SK-N-SH treated with all-trans-retinoic acid at 6 μM for 48 hours (cell line): ENCODE data around the gene GTF2H4.

Experiments used
- ATAC-seq: fragments of 200-7000 bp; cut with Tn5 transposase; 3 replicates; pipeline ENCODE4 v1.9.1; 2020; ENCODE audit warnings: mild to moderate bottlenecking, moderate library complexity
- CSDC2 ChIP-seq: fragments of 250-450 bp; sonication (Bioruptor Pico); IDR thresholded peaks from 2 replicates; pipeline ENCODE4 v1.5.0; 2020; ENCODE audit warnings: mild to moderate bottlenecking, moderate library complexity
- ESRRG ChIP-seq: fragments of 250-450 bp; sonication (Bioruptor Pico); IDR thresholded peaks from 2 replicates; pipeline ENCODE4 v1.6.1; 2021; ENCODE audit warnings: mild to moderate bottlenecking
- GLIS3 ChIP-seq: fragments of 250-450 bp; sonication (Bioruptor Pico); IDR thresholded peaks from 2 replicates; pipeline ENCODE4 v1.5.0; 2020; ENCODE audit warnings: mild to moderate bottlenecking, moderate library complexity
- ISL1 ChIP-seq: fragments of 250-450 bp; sonication (Bioruptor Pico); IDR thresholded peaks from 2 replicates; pipeline ENCODE4 v2.1.2; 2022; ENCODE audit warnings: mild to moderate bottlenecking, moderate library complexity
- OSR1 ChIP-seq: fragments of 250-450 bp; sonication (Bioruptor Pico); IDR thresholded peaks from 2 replicates; pipeline ENCODE4 v1.8.0; 2022; ENCODE audit warnings: moderate library complexity, mild to moderate bottlenecking, inconsistent platforms
- PPARA ChIP-seq: fragments of 250-450 bp; sonication (Bioruptor Pico); IDR thresholded peaks from 2 replicates; pipeline ENCODE4 v1.5.0; 2020; ENCODE audit warnings: mild to moderate bottlenecking, borderline replicate concordance
- RARB ChIP-seq: fragments of 250-450 bp; sonication (Bioruptor Pico); IDR thresholded peaks from 2 replicates; pipeline ENCODE4 v1.8.0; 2021; ENCODE audit warnings: mild to moderate bottlenecking, moderate library complexity
- SNAI2 ChIP-seq: fragments of 250-450 bp; sonication (Bioruptor Pico); IDR thresholded peaks from 2 replicates; pipeline ENCODE4 v1.5.0; 2020; ENCODE audit warnings: mild to moderate bottlenecking, moderate library complexity
- TOX ChIP-seq: fragments of 250-450 bp; sonication (Bioruptor Pico); IDR thresholded peaks from 2 replicates; pipeline ENCODE4 v1.8.0; 2021; ENCODE audit warnings: mild to moderate bottlenecking, moderate library complexity, borderline replicate concordance
- ZFP3 ChIP-seq: fragments of 250-450 bp; sonication (Bioruptor Pico); IDR thresholded peaks from 2 replicates; pipeline ENCODE4 v1.5.0; 2020; ENCODE audit warnings: mild to moderate bottlenecking, moderate library complexity
- ZFP30 ChIP-seq: fragments of 450-650 bp; formaldehyde crosslinking; IDR thresholded peaks from 2 replicates; pipeline ENCODE4 v1.5.0; 2022; ENCODE audit warnings: mild to moderate bottlenecking, moderate library complexity
- ZNF70 ChIP-seq: fragments of 450-650 bp; formaldehyde crosslinking; IDR thresholded peaks from 2 replicates; pipeline ENCODE4 v1.5.0; 2020; ENCODE audit warnings: mild to moderate bottlenecking, moderate library complexity
- TF ChIP-seq, protein P1 (sequence below): fragments of 250-450 bp; sonication (Bioruptor Pico); IDR thresholded peaks from 2 replicates; pipeline ENCODE4 v1.8.0; 2020; ENCODE audit warnings: mild to moderate bottlenecking, moderate library complexity, borderline replicate concordance
- TF ChIP-seq, protein P2 (sequence below): fragments of 250-450 bp; sonication (Bioruptor Pico); IDR thresholded peaks from 2 replicates; pipeline ENCODE4 v1.5.0; 2020; ENCODE audit warnings: mild to moderate bottlenecking, moderate library complexity
- TF ChIP-seq, protein P3 (sequence below): fragments of 250-450 bp; sonication (Bioruptor Pico); IDR thresholded peaks from 2 replicates; pipeline ENCODE4 v1.8.0; 2021; ENCODE audit warnings: low read depth, mild to moderate bottlenecking, moderate library complexity, borderline replicate concordance
- TF ChIP-seq, protein P4 (sequence below): fragments of 250-450 bp; sonication (Bioruptor Pico); IDR thresholded peaks from 2 replicates; pipeline ENCODE4 v1.5.1; 2020; ENCODE audit warnings: low read depth, mild to moderate bottlenecking, moderate library complexity
- TF ChIP-seq, protein P5 (sequence below): fragments of 250-450 bp; sonication (Bioruptor Pico); IDR thresholded peaks from 2 replicates; pipeline ENCODE4 v1.5.1; 2021; ENCODE audit warnings: mild to moderate bottlenecking, moderate library complexity

Gene GTF2H4

DNA sequence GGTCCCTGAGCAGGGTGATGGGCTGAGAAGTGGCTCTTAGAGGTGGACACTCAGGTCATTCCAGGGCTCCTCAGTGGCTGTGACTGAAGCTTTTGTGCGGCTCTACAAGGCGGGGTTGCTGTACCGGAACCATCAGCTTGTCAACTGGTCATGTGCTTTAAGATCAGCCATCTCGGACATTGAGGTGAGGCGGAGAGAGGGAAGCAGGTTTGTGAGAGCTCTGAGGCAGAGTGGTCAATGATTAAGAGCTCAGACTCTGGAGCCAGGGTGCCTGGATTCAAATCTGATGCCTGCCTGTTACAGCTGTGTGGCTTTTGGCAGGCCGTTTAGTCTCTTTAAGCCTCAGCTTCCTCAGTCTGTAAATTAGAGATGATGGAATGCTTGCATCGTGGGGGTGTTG is 9.0 kb downstream of the GTF2H4 start:
- TF ChIP-seq, protein P1, sequence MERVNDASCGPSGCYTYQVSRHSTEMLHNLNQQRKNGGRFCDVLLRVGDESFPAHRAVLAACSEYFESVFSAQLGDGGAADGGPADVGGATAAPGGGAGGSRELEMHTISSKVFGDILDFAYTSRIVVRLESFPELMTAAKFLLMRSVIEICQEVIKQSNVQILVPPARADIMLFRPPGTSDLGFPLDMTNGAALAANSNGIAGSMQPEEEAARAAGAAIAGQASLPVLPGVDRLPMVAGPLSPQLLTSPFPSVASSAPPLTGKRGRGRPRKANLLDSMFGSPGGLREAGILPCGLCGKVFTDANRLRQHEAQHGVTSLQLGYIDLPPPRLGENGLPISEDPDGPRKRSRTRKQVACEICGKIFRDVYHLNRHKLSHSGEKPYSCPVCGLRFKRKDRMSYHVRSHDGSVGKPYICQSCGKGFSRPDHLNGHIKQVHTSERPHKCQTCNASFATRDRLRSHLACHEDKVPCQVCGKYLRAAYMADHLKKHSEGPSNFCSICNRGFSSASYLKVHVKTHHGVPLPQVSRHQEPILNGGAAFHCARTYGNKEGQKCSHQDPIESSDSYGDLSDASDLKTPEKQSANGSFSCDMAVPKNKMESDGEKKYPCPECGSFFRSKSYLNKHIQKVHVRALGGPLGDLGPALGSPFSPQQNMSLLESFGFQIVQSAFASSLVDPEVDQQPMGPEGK (CRISPR knock-in tag), result no peak
- TF ChIP-seq SNAI2 (CRISPR knock-in tag) (no peak), GLIS3 (CRISPR knock-in tag) (no peak), RARB (CRISPR knock-in tag) (no peak), TOX (CRISPR knock-in tag) (no peak), ZNF70 (CRISPR knock-in tag) (no peak), CSDC2 (CRISPR knock-in tag) (no peak), ZFP30 (CRISPR knock-in tag) (no peak), ZFP3 (CRISPR knock-in tag) (no peak)
- TF ChIP-seq, protein P2, sequence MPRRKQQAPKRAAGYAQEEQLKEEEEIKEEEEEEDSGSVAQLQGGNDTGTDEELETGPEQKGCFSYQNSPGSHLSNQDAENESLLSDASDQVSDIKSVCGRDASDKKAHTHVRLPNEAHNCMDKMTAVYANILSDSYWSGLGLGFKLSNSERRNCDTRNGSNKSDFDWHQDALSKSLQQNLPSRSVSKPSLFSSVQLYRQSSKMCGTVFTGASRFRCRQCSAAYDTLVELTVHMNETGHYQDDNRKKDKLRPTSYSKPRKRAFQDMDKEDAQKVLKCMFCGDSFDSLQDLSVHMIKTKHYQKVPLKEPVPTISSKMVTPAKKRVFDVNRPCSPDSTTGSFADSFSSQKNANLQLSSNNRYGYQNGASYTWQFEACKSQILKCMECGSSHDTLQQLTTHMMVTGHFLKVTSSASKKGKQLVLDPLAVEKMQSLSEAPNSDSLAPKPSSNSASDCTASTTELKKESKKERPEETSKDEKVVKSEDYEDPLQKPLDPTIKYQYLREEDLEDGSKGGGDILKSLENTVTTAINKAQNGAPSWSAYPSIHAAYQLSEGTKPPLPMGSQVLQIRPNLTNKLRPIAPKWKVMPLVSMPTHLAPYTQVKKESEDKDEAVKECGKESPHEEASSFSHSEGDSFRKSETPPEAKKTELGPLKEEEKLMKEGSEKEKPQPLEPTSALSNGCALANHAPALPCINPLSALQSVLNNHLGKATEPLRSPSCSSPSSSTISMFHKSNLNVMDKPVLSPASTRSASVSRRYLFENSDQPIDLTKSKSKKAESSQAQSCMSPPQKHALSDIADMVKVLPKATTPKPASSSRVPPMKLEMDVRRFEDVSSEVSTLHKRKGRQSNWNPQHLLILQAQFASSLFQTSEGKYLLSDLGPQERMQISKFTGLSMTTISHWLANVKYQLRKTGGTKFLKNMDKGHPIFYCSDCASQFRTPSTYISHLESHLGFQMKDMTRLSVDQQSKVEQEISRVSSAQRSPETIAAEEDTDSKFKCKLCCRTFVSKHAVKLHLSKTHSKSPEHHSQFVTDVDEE, result no peak
- TF ChIP-seq, protein P3, sequence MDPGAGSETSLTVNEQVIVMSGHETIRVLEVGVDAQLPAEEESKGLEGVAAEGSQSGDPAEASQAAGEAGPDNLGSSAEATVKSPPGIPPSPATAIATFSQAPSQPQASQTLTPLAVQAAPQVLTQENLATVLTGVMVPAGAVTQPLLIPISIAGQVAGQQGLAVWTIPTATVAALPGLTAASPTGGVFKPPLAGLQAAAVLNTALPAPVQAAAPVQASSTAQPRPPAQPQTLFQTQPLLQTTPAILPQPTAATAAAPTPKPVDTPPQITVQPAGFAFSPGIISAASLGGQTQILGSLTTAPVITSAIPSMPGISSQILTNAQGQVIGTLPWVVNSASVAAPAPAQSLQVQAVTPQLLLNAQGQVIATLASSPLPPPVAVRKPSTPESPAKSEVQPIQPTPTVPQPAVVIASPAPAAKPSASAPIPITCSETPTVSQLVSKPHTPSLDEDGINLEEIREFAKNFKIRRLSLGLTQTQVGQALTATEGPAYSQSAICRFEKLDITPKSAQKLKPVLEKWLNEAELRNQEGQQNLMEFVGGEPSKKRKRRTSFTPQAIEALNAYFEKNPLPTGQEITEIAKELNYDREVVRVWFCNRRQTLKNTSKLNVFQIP, result no peak
- ATAC-seq, result no peak

DNA sequence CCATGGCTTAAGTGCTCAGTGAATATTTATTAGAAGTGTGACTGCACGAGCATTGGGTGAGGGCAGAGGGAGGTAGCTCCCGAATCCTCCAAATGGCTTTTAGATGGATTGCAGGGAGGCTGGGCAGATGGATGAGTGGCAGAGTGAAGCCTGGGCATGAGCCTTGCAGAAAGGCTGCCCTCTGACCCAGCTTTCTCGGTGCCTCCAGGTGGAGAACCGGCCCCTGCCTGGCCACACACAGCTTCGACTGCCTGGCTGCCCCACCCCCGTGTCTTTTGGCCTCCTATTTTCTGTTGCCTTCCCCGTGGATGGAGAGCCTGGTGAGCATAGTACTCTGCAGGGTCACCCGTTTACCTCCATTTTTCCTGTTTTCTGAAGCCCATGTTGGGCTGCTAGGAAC is 9.5 kb downstream of the GTF2H4 start:
- TF ChIP-seq PPARA (CRISPR knock-in tag) (no peak), ZFP30 (CRISPR knock-in tag) (no peak), SNAI2 (CRISPR knock-in tag) (no peak), ZFP3 (CRISPR knock-in tag) (no peak), TOX (CRISPR knock-in tag) (no peak), ISL1 (CRISPR knock-in tag) (no peak), ESRRG (CRISPR knock-in tag) (no peak), OSR1 (no peak), RARB (CRISPR knock-in tag) (no peak), GLIS3 (CRISPR knock-in tag) (no peak)
- TF ChIP-seq, protein P3, result no peak
- TF ChIP-seq, protein P4, sequence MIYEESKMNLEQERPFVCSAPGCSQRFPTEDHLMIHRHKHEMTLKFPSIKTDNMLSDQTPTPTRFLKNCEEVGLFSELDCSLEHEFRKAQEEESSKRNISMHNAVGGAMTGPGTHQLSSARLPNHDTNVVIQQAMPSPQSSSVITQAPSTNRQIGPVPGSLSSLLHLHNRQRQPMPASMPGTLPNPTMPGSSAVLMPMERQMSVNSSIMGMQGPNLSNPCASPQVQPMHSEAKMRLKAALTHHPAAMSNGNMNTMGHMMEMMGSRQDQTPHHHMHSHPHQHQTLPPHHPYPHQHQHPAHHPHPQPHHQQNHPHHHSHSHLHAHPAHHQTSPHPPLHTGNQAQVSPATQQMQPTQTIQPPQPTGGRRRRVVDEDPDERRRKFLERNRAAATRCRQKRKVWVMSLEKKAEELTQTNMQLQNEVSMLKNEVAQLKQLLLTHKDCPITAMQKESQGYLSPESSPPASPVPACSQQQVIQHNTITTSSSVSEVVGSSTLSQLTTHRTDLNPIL (CRISPR knock-in tag), result no peak
- no peak for ATAC-seq

DNA sequence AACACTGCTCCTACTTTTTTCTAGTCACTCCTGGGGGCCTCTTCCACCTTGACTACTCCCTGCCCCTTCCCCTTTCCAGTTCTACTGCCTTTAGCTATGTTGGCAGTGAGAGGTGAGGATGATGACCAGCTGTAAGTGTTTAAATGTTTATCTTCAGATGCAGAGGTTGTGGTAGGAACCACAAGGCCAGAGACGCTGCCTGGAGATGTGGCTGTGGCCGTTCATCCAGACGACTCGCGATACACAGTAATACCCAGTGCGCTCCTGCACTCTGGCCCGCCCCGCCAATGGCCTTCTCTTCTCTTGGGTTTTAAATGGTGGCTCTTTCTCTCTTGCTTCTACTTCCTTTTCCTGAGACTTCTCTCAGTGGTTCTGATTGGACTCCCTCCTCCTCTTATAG is 10.7 kb downstream of the GTF2H4 start:
- TF ChIP-seq, protein P5, sequence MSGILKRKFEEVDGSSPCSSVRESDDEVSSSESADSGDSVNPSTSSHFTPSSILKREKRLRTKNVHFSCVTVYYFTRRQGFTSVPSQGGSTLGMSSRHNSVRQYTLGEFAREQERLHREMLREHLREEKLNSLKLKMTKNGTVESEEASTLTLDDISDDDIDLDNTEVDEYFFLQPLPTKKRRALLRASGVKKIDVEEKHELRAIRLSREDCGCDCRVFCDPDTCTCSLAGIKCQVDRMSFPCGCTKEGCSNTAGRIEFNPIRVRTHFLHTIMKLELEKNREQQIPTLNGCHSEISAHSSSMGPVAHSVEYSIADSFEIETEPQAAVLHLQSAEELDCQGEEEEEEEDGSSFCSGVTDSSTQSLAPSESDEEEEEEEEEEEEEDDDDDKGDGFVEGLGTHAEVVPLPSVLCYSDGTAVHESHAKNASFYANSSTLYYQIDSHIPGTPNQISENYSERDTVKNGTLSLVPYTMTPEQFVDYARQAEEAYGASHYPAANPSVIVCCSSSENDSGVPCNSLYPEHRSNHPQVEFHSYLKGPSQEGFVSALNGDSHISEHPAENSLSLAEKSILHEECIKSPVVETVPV (CRISPR knock-in tag), result no peak
- TF ChIP-seq ZNF70 (CRISPR knock-in tag), result no peak
- TF ChIP-seq, protein P4 (CRISPR knock-in tag), result no peak
- ATAC-seq, result no peak
